NCI-H1092 treated with DMSO at 0.1 percent for 48 hours (cell line): Measurements from ENCODE around the gene HOXC4.
"Not testable (repeated sequence)": the region's sequence is repeated elsewhere in the genome, so short reads cannot be mapped to it uniquely, and the experiment has no call there.

Experiments used
- DNase-seq: peaks from one replicate; lab custom pipeline; 2025; lab: John Stamatoyannopoulos, UW

Gene HOXC4

GRCh38 chr12:54058128-54058768 is 4.6 kb downstream of the HOXC4 start:
- DNase-seq, result no peak

DNA sequence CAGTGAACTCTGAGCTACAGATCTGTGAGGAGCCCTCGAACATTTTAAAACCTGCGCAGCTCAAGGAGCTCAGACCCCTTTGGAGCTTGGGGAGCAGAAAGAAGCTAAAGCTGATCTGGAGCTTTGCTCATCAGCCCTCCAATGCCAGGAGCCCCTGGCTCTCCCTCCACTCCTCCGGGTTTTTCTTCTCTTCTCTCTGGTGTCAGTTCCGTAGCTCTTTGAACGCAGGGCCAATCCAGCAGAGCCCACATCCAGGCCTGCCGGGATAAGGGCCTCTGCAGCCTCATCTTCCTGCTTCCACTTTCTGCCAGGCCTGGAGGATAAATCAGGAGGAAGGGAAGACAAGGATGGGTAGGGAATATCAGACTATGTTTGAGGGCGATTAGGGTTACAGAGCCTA is 6.0 kb downstream of the HOXC4 start:
- DNase-seq, result no peak

DNA sequence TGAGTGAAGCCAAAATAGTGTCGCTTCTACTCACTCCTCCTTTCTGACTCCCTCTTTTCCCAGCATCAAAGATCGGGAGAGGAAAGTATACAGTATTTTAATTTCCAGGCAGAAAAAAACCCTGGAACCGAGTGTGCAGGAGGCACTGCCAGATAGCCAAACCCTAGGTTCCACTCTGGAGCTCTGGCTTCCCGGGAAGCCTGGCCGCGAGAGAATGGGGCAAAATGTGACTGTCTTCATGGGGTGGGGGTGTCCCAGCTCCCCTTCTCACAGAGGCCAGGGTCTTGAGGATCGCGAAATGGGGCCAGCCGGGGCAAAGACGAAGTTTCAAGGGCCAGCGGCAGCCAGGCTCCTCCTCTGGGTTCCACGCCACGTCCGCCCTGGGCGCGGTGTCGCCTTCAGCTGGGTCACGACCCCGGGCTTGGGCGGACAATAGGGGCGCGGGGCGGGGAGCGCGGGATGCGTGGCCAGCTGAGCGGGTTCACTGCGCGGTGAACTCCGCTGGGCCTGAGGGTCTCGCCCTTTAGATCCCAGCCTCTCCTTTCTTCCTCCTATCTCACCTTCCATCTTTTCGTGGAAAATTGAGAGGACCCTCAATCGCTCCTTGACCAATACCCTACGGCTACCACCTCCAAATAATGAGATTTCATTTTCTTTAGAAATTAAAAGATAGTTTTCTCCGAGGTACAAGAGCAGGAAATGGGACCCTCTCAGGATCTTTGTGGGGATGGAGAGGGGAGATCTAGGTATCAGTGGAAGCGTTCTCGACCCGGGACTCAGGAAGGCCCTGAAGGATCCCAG is 6.7 kb downstream of the HOXC4 start:
- DNase-seq, result no peak

GRCh38 chr12:54060975-54061778 is 7.5 kb downstream of the HOXC4 start:
- DNase-seq, result no peak

GRCh38 chr12:54065677-54066076 is 12.0 kb downstream of the HOXC4 start:
- no peak for DNase-seq

GRCh38 chr12:54066408-54066807 is 12.8 kb downstream of the HOXC4 start:
- DNase-seq, result no peak

GRCh38 chr12:54068418-54069070 is 14.9 kb downstream of the HOXC4 start:
- DNase-seq, result no peak

DNA sequence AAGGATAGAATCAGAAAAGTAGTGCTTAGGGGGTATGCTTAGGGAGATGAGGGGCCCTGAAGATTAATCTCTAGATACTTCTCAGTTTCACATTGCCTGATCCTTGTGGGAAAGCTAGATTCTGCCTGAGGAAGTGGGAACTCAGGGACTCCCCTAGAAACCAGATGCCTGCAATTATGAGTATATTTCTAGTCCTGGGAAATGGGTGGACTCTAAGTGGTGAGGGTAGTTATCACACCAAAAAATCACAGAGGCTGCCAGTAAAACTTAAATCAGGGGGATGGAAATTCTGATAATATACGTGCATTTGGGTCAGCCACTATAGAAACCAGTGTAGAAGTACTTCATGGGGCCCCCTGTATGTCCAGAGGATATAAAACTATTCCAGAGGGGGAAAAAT is 18.3 kb downstream of the HOXC4 start:
- no peak for DNase-seq

GRCh38 chr12:54074308-54074707 is 20.7 kb downstream of the HOXC4 start:
- no peak for DNase-seq

- no peak for DNase-seq
These were observed 21.8 kb downstream of the HOXC4 start for GRCh38 chr12:54075409-54075808.

GRCh38 chr12:54075974-54076373 is 22.3 kb downstream of the HOXC4 start:
- no peak for DNase-seq

DNA sequence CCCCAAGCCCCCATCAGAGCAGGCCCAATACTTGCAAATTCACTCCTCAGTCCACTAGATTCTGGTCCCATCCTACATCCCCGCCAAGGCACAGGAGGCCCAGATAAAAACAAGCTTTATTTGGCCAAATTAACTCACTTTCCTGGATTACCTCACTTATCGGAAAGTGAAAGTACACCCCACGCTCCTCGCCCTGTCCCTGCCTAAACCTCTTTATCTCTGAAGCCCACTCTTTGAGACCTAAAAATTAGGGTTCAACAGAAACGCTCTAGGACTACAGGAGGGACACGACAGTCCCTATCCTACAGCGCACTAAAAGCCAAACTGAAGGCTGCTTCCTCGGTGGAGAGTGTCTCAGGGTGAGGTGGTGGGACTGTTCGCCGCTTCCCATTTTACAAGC is 24.2 kb downstream of the HOXC4 start:
- not testable (repeated sequence) for DNase-seq

- not testable (repeated sequence) for DNase-seq
These were observed 25.5 kb downstream of the HOXC4 start for GRCh38 chr12:54079115-54079514.

DNA sequence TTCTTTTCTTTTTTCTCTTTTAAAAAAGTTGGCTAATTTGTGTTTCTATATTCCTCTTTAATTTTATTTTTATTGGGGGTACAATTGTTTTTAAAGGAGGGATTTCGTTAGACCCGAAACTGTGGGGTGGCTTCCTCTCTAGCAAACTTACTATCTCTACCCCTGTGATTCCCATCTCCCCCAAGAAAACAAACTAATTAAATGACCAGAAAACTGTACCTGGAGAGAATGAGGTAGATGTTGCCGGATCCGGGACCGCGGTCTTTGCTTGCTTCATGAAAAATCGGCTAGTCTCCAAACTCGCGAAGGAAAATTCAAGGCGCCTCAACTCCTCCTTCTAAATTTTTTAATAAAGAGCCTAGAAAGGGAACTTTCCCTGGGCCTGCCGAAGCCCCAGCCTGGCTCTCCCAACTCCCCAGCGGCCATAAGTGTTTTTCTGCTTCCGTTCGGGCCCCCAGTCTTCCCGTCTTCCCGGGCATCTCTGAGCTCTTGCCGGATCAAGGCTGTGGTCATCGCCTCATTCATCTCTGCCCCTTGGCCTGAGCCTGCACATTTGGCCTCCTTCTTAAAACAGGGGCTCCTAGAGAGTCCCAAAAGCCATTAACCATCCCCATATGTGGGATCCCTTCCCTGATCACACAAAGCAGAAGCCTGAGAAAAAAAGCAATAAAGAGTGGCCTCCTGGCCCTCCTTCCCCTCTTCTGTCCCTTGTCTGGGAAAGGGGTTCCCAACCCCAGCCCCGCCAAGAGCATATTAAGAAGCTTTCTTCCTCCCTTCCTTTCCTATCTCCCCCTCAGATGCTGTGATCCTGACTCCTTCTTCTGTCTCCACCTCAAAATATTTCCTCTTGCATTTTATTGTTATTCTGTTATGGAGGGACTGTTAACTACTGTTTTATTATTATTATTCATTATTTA is 26.6 kb downstream of the HOXC4 start:
- not testable (repeated sequence) for DNase-seq

DNA sequence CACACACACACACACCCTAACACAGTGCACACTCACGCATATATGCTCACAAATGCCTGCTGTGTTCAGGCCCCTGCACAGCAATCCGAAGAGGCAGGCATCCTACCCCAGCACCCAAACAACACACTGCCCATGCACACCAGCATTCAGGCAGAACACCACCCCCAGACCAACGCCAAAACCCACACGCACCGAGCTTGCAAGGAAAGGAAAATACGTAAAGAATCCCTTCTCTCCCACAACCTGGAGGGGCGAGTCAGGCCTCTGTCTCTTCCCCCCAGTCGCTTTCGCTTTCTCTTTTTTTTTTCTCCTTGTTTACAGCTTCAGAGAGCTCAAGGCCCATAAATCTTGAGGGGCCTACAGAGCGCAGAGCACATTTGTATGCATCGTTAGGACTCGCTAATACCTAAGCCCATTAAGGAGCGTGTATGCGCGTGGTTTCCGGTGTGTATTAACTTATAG is 27.4 kb downstream of the HOXC4 start:
- DNase-seq, result not testable (repeated sequence)

GRCh38 chr12:54081581-54082396 is 28.2 kb downstream of the HOXC4 start:
- not testable (repeated sequence) for DNase-seq

DNA sequence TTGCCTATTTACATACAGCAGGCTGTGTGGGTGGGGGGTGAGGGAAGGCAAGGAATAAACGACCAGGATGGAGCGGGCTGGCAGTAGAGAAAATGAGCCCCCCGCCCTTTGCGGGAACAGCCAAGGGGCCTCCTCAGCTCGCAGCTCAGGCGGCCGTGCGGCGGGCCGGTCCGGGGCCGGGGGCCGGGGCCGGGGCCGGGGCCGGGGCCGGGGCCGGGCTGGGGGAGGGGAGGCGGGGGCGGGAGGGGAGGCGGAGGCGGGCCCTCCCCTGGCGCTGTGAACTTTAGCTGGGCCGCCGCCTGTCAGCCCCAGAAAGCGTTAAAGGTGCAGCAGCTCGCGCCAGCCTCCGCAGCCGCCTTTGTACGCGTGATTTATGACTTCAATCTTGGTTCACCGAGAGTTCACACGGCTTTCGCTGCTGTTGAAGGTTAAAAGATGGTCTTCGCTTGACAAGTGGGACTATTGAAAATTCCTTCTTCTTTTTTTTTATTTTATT is 28.8 kb downstream of the HOXC4 start:
- DNase-seq, result peak; percentile 69

GRCh38 chr12:54088011-54088410 is 34.4 kb downstream of the HOXC4 start:
- DNase-seq, result not testable (repeated sequence)

DNA sequence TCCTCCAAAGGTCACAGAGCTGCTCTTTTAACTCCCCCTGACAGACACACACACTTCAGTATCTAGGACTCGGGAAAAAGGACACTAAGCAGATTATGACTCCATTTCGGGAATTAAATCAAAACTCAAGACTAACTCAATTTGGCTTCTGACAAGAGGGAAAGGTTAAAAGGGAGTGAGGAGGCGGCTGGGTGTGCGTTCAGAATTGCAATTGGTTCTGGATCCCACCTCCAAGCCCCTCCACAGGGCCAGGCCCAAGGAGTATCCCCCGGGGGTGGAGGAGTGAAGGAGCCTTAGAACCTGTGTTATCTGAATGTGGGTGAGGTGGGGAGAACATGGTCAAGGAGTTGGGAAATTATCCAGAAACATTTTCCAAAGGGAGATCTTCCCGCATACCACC is 35.8 kb downstream of the HOXC4 start:
- DNase-seq, result not testable (repeated sequence)

DNA sequence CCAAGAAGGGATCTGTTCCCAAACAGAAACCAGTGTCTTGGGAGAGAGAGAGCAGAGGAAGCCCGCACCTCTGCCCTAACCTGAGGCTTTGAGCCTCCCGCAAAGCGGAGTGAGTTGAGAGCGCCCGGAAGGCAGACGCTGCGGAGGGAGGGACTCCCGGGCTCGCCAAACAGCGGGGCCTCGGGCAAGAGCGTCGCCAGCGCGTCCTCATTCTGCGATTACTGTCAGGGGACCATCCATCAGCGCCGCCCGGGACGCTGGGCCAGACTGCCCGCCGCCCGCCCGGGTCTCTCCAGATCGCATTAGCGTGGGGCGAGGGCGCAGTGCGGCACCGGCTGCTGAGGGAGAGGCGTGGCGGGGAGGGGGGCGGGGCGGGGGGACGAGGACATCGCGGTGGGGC is 36.7 kb downstream of the HOXC4 start:
- DNase-seq, result peak; percentile 35
